ENCODE results near the gene RPN1.

GRCh38 chr3:128591738-128592426, 58.7 kb downstream of the RPN1 start:
- TF ChIP-seq CTCF (IDR thresholded peaks at IDR 0.05; ENCODE audit: borderline replicate concordance, extremely low read depth, low read length, poor library complexity, severe bottlenecking), result no peak
- TF ChIP-seq EZH2 (IDR thresholded peaks at IDR 0.05; ENCODE audit: borderline replicate concordance, low read depth, low read length, severe bottlenecking), result no peak

Measured in DND-41 (cell line).